Neural cell (in vitro differentiated cells): ENCODE results near the gene TOR1AIP2. TPM values are rescaled to one million over a fixed set of nuclear protein-coding genes. Genes with fewer than 3 reads are reported as not detected.

Source experiments
- H2AFZ ChIP-seq: fragments of 200-600, 300-800 bp; sonication (generic), shearing (Covaris generic); 2 replicates; pipeline ENCODE4 v1.6.0; 2014; ENCODE audit warnings: low read depth, mild to moderate bottlenecking, antibody characterized with exemption, low read length, moderate library complexity
- H3F3A ChIP-seq: fragments of 200-600 bp; shearing (Covaris generic); 2 replicates; pipeline ENCODE4 v1.6.1; 2016; ENCODE audit warnings: mild to moderate bottlenecking, moderate library complexity, mixed read lengths, antibody characterized with exemption, low read length; ENCODE audit not compliant: insufficient read depth, poor library complexity, severe bottlenecking
- H3K27ac ChIP-seq: fragments of 200-600, 300-800 bp; sonication (generic), shearing (Covaris generic); 2 replicates; pipeline ENCODE4 v1.5.1; 2014; ENCODE audit warnings: mild to moderate bottlenecking, low read length, moderate library complexity
- H3K27me3 ChIP-seq: fragments of 300-800, 200-600 bp; sonication (generic), shearing (Covaris generic); 2 replicates; pipeline ENCODE4 v1.6.0; 2014; ENCODE audit warnings: mild to moderate bottlenecking, low read depth, low read length, moderate library complexity; ENCODE audit not compliant: insufficient read depth
- H3K36me3 ChIP-seq: fragments of 300-800, 200-600 bp; sonication (generic), shearing (Covaris generic); 2 replicates; pipeline ENCODE4 v1.5.1; 2014; ENCODE audit warnings: mild to moderate bottlenecking, antibody characterized with exemption, low read length, moderate library complexity; ENCODE audit not compliant: insufficient read depth
- H3K4me2 ChIP-seq: fragments of 300-800, 200-600 bp; sonication (generic), shearing (Covaris generic); 2 replicates; pipeline ENCODE4 v1.6.0; 2014; ENCODE audit warnings: mild to moderate bottlenecking, low read length
- H3K4me3 ChIP-seq: fragments of 300-800, 200-600 bp; sonication (generic), shearing (Covaris generic); 2 replicates; pipeline ENCODE4 v1.5.1; 2014; ENCODE audit warnings: mild to moderate bottlenecking, low read length, moderate library complexity
- H3K79me2 ChIP-seq: fragments of 200-600 bp; shearing (Covaris generic); replicated peaks from 2 replicates; pipeline ENCODE4 v1.6.0; 2014; ENCODE audit warnings: mild to moderate bottlenecking, low read length, moderate library complexity; ENCODE audit not compliant: insufficient read depth
- H3K9ac ChIP-seq: fragments of 300-800, 200-600 bp; sonication (generic), shearing (Covaris generic); 2 replicates; pipeline ENCODE4 v1.6.1; 2016; ENCODE audit warnings: mild to moderate bottlenecking, low read length, mixed read lengths
- H3K9me2 ChIP-seq: fragments of 200-600 bp; shearing (Covaris generic); 2 replicates; pipeline ENCODE4 v1.6.1; 2016; ENCODE audit warnings: mild to moderate bottlenecking, low read length, mixed read lengths; ENCODE audit not compliant: insufficient read depth
- H3K9me3 ChIP-seq: fragments of 200-600, 300-800 bp; sonication (generic), shearing (Covaris generic); 2 replicates; pipeline ENCODE4 v1.6.1; 2016; ENCODE audit warnings: mild to moderate bottlenecking, mixed run types, low read length, moderate library complexity, mixed read lengths
- H4K20me1 ChIP-seq: fragments of 200-600 bp; shearing (Covaris generic); 2 replicates; pipeline ENCODE4 v1.6.1; 2016; ENCODE audit warnings: mild to moderate bottlenecking, mixed run types; ENCODE audit not compliant: insufficient read depth
- EP300 ChIP-seq: fragments of 450-650 bp; conservative IDR thresholded peaks from 2 replicates; pipeline ENCODE4 v1.6.1; 2014; ENCODE audit warnings: antibody characterized with exemption, mild to moderate bottlenecking, moderate library complexity; ENCODE audit not compliant: poor library complexity, severe bottlenecking
- EZH2 ChIP-seq: fragments of 200-600, 300-800 bp; shearing (Covaris generic), sonication (generic); IDR thresholded peaks from 2 replicates; pipeline ENCODE4 v1.6.1; 2014; ENCODE audit warnings: antibody characterized with exemption, low read length, borderline replicate concordance, mild to moderate bottlenecking; ENCODE audit not compliant: insufficient read depth, poor library complexity, severe bottlenecking
- MXI1 ChIP-seq: fragments of 450-650 bp; conservative IDR thresholded peaks from 2 replicates; pipeline ENCODE4 v1.6.1; 2014; ENCODE audit warnings: antibody characterized with exemption, mild to moderate bottlenecking; ENCODE audit not compliant: poor library complexity, severe bottlenecking
- POLR2AphosphoS5 ChIP-seq: IDR thresholded peaks from 2 replicates; pipeline ENCODE4 v1.6.1; 2012
- RAD21 ChIP-seq: fragments of 450-650 bp; conservative IDR thresholded peaks from 2 replicates; pipeline ENCODE4 v1.6.1; 2014; ENCODE audit warnings: antibody characterized with exemption, mild to moderate bottlenecking, moderate library complexity
- SMC3 ChIP-seq: fragments of 450-650 bp; conservative IDR thresholded peaks from 2 replicates; pipeline ENCODE4 v1.6.1; 2014; ENCODE audit warnings: antibody characterized with exemption, mild to moderate bottlenecking, moderate library complexity; ENCODE audit not compliant: poor library complexity
- TAF1 ChIP-seq: IDR thresholded peaks from 2 replicates; pipeline ENCODE4 v1.6.1; 2012; ENCODE audit warnings: low read depth
- polyA plus RNA-seq: library from polyadenylated mRNA; depleted of rRNA; stranded (reverse); fragments of >200 nt; gene quantifications from 2 replicates; pipeline ENCODE4 v1.2.3, GENCODE V29; 2014
- TF ChIP-seq, protein P1 (sequence below): IDR thresholded peaks from 2 replicates; pipeline ENCODE4 v1.6.1; 2012; ENCODE audit warnings: borderline replicate concordance
- TF ChIP-seq, protein P2 (sequence below): fragments of 450-650 bp; IDR thresholded peaks from 2 replicates; pipeline ENCODE4 v1.5.1; 2014; ENCODE audit warnings: antibody characterized with exemption, mild to moderate bottlenecking, moderate library complexity; ENCODE audit not compliant: poor library complexity, severe bottlenecking

TOR1AIP2 gene
- polyA plus RNA-seq, 1 donor from 2014 or later, result 44.7 TPM

DNA sequence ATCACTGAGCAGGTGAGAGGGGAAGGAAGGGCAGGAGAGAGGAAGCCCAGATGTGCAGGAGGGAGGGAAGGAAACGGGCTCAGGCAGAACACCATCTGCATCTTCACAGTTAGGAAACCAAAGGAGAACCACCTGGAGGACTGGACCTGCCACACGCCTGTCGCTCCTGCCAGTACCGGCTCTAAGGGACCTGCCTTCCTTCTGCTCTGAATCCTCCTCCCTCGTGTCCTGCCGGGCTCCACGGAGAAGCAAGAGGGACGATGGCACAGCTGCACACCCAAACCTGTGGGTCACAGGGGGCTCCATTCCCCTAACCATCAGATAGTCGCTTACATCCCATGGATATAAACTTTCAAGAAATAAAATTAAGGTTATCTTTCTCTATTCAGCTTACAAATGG, 56.1 kb downstream of the TOR1AIP2 start:
- Histone ChIP-seq H3K79me2 (no peaks in the 10 kb centered on the region), H3K9me2 (no peaks in the 10 kb centered on the region), H3K9ac (no peak overlapping the region), H3K4me2 (no peak overlapping the region), H4K20me1 (no peaks in the 10 kb centered on the region), H3F3A (no peaks in the 10 kb centered on the region), H2AFZ (no peak overlapping the region), H3K36me3 (no peaks in the 10 kb centered on the region), H3K4me3 (no peak overlapping the region), H3K27me3 (no peaks in the 10 kb centered on the region), H3K27ac (no peak overlapping the region), H3K9me3 (no peaks in the 10 kb centered on the region)
- TF ChIP-seq TAF1 (no peak), SMC3 (no peak), RAD21 (no peak), EP300 (no peak), POLR2AphosphoS5 (no peak), MXI1 (no peak), EZH2 (no peak)
- TF ChIP-seq, protein P1, sequence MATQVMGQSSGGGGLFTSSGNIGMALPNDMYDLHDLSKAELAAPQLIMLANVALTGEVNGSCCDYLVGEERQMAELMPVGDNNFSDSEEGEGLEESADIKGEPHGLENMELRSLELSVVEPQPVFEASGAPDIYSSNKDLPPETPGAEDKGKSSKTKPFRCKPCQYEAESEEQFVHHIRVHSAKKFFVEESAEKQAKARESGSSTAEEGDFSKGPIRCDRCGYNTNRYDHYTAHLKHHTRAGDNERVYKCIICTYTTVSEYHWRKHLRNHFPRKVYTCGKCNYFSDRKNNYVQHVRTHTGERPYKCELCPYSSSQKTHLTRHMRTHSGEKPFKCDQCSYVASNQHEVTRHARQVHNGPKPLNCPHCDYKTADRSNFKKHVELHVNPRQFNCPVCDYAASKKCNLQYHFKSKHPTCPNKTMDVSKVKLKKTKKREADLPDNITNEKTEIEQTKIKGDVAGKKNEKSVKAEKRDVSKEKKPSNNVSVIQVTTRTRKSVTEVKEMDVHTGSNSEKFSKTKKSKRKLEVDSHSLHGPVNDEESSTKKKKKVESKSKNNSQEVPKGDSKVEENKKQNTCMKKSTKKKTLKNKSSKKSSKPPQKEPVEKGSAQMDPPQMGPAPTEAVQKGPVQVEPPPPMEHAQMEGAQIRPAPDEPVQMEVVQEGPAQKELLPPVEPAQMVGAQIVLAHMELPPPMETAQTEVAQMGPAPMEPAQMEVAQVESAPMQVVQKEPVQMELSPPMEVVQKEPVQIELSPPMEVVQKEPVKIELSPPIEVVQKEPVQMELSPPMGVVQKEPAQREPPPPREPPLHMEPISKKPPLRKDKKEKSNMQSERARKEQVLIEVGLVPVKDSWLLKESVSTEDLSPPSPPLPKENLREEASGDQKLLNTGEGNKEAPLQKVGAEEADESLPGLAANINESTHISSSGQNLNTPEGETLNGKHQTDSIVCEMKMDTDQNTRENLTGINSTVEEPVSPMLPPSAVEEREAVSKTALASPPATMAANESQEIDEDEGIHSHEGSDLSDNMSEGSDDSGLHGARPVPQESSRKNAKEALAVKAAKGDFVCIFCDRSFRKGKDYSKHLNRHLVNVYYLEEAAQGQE, result no peak
- TF ChIP-seq, protein P2, sequence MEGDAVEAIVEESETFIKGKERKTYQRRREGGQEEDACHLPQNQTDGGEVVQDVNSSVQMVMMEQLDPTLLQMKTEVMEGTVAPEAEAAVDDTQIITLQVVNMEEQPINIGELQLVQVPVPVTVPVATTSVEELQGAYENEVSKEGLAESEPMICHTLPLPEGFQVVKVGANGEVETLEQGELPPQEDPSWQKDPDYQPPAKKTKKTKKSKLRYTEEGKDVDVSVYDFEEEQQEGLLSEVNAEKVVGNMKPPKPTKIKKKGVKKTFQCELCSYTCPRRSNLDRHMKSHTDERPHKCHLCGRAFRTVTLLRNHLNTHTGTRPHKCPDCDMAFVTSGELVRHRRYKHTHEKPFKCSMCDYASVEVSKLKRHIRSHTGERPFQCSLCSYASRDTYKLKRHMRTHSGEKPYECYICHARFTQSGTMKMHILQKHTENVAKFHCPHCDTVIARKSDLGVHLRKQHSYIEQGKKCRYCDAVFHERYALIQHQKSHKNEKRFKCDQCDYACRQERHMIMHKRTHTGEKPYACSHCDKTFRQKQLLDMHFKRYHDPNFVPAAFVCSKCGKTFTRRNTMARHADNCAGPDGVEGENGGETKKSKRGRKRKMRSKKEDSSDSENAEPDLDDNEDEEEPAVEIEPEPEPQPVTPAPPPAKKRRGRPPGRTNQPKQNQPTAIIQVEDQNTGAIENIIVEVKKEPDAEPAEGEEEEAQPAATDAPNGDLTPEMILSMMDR, result no peak

DNA sequence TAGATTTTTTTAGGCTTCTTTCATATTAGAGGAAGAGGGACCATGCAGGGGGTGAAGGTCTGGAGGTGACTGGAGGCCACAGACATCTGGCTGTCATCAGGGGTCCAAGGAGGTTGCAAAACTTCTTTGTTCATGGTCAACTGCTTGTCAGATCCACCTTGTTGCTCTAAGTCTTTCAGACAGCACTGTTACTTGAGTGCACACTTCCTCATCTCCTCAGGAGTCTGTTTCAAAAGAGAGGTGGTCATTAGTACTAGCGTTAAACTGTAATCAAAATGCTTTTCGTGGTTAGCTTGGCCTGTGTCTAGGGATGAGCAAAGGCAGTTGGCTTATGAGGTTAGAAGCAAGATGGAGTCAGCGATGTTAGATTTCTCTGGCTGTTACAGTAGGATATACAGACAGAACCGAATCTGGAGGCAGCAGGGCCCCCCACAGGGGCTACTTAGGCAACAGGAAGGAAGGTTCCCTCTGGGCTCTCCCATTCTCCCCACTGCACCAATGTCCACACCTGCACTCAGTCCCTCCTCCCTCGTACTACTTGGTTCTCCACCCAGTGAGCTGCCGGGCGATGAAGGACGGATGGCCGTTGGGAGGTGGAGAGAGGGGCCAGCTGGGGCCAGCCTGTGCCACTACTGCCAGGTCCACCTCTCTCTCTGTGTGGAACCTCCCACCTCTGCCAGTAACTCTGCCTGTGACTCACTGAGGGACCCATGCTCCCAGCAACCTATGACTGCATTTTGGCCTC, 57.2 kb downstream of the TOR1AIP2 start:
- no peaks in the 10 kb centered on the region for H4K20me1 ChIP-seq
- H3K27me3 ChIP-seq, result no peaks in the 10 kb centered on the region
- no peak overlapping the region for H3K27ac ChIP-seq
- no peaks in the 10 kb centered on the region for H3K36me3 ChIP-seq
- H2AFZ ChIP-seq, result no peak overlapping the region
- no peak overlapping the region for H3K4me2 ChIP-seq
- TF ChIP-seq SMC3 (no peak), MXI1 (no peak), POLR2AphosphoS5 (no peak), EZH2 (no peak), TAF1 (no peak), RAD21 (no peak), EP300 (no peak)
- TF ChIP-seq, protein P2, result no peak
- TF ChIP-seq, protein P1, result no peak
- H3F3A ChIP-seq, result peaks cover 6% of the 10 kb centered on the region
- H3K9ac ChIP-seq, result no peak overlapping the region
- no peaks in the 10 kb centered on the region for H3K9me3 ChIP-seq
- no peaks in the 10 kb centered on the region for H3K9me2 ChIP-seq
- no peaks in the 10 kb centered on the region for H3K79me2 ChIP-seq
- no peak overlapping the region for H3K4me3 ChIP-seq
